ENCODE measurements around the gene TBC1D5.

DNA sequence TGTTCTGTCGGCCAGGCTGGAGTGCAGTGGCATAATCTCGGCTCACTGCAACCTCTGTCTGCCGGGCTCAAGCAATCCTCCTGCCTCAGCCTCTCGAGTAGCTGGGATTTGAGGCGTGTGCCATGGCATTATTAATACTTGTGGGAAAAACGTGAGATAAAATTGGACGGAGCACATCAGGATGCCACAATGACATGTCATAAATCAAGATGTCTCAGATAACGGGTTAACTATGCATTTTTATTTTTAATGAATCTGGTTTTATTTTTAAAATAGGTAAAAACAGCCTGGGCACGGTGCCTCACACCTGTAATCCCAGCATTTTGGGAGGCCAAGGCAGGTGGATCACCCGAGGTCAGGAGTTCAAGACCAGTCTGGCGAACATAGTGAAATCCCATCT, 212.8 kb downstream of the TBC1D5 start:
- TF ChIP-seq CTCF (conservative IDR thresholded peaks at IDR 0.05 in 1 of 2, IDR thresholded peaks at IDR 0.05 in 1 of 2; ENCODE audit: extremely low read depth in 1 of 2, insufficient read depth in 1 of 2, low read depth in 1 of 2, low read length in 2 of 2) (no peak), EZH2 (IDR thresholded peaks at IDR 0.05; ENCODE audit: borderline replicate concordance, low read length) (no peak)

Data from mammary epithelial cell (primary cell).